Measurements from ENCODE around the gene ALKAL2. TPM values are rescaled to one million over a fixed set of nuclear protein-coding genes. Genes with fewer than 3 reads are reported as not detected.

Gene ALKAL2
- total RNA-seq, 3 donors from 2014 or later = 2.2 to 3.5 (median 3.0) TPM

DNA sequence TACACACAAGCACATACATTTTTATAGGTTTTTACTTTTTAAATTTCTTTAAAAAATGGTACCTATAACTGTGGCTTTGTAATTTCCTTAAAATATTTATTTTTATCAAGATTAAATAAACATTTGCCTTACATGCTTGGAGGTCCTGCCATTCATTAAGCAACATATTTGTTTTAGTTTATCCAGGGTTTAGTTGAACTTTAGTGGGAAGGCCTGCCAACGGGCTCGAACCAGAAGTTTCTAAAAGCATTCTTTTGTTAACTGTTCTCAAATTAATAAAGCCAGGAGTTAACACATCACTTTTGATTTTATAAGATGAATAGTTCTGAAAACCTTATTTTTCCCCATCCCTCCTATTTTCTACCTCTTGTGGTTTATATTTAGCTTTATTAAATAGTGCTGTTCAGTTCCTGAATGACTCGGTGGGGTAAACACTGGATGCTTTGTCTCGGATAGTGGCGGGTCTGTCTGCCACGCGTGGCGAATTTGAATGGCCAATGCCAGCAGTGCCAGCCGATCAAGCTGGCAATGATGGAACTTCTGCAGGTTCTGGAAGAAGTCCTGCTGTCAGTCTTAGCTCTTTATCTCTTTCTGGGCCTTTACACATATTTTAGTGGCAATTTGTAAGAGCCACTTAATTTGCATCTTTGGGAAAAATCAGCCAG is 56.2 kb downstream of the ALKAL2 start:
- TF ChIP-seq, protein P1, sequence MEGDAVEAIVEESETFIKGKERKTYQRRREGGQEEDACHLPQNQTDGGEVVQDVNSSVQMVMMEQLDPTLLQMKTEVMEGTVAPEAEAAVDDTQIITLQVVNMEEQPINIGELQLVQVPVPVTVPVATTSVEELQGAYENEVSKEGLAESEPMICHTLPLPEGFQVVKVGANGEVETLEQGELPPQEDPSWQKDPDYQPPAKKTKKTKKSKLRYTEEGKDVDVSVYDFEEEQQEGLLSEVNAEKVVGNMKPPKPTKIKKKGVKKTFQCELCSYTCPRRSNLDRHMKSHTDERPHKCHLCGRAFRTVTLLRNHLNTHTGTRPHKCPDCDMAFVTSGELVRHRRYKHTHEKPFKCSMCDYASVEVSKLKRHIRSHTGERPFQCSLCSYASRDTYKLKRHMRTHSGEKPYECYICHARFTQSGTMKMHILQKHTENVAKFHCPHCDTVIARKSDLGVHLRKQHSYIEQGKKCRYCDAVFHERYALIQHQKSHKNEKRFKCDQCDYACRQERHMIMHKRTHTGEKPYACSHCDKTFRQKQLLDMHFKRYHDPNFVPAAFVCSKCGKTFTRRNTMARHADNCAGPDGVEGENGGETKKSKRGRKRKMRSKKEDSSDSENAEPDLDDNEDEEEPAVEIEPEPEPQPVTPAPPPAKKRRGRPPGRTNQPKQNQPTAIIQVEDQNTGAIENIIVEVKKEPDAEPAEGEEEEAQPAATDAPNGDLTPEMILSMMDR (IDR thresholded peaks at IDR 0.05) = no peak
- no peak for DNase-seq
- Histone ChIP-seq H3K4me1 (ENCODE audit: low read depth) (no peaks in the 10 kb centered on the region), H3K9me3 (no peaks in the 10 kb centered on the region), H3K36me3 (ENCODE audit: low read depth) (no peaks in the 10 kb centered on the region), H3K4me3 (no peak overlapping the region)
- intact Hi-C loops (cut with DNase I, micrococcal nuclease) = no loop called here
- ATAC-seq = no peak

Other genes with a start within 250 kb of the ALKAL2 start
- gene FAM110C, start 241.6 kb downstream of the ALKAL2 start, total RNA-seq = 10 to 100 TPM; 14.2 to 33.6 (median 28.9) TPM
- 100 to 1,000 TPM in 1 of 3 donors, 10 to 100 TPM in 2; 49.5 to 102 (median 92.3) TPM for gene SH3YL1, start 24.1 kb downstream of the ALKAL2 start, total RNA-seq
- gene ACP1, start 23.1 kb downstream of the ALKAL2 start, total RNA-seq = 10 to 100 TPM; 61.9 to 87.3 (median 72.1) TPM